Smooth muscle cell (in vitro differentiated cells): Measurements from ENCODE around the gene KRT82. TPM values are rescaled to one million over a fixed set of nuclear protein-coding genes. Genes with fewer than 3 reads are reported as not detected.

Experiments
- DNase-seq: peaks from one replicate; lab custom pipeline; 2025; ENCODE audit not compliant: unreplicated experiment; lab: John Stamatoyannopoulos, UW
- H2AFZ ChIP-seq: fragments of 200-600 bp; sonication (generic); 2 replicates; pipeline ENCODE4 v1.6.0; 2016; ENCODE audit warnings: antibody characterized with exemption, low read depth, mild to moderate bottlenecking
- H3F3A ChIP-seq: fragments of 200-600 bp; sonication (generic); 2 replicates; pipeline ENCODE4 v1.6.0; 2017; ENCODE audit warnings: antibody characterized with exemption, low read depth
- H3K27ac ChIP-seq: fragments of 200-600 bp; sonication (generic); 2 replicates; pipeline ENCODE4 v1.5.1; 2016; ENCODE audit warnings: low read depth, mild to moderate bottlenecking
- H3K27me3 ChIP-seq: fragments of 200-600 bp; sonication (generic); 2 replicates; pipeline ENCODE4 v1.6.1; 2016; ENCODE audit warnings: low read depth, mild to moderate bottlenecking
- H3K36me3 ChIP-seq: fragments of 200-600 bp; sonication (generic); 2 replicates; pipeline ENCODE4 v1.5.1; 2016; ENCODE audit warnings: low read depth
- H3K4me1 ChIP-seq: fragments of 200-600 bp; sonication (generic); 2 replicates; pipeline ENCODE4 v1.5.1; 2016; ENCODE audit warnings: low read depth
- H3K4me2 ChIP-seq: fragments of 200-600 bp; sonication (generic); 2 replicates; pipeline ENCODE4 v1.6.0; 2016; ENCODE audit warnings: mild to moderate bottlenecking
- H3K4me3 ChIP-seq: fragments of 200-600 bp; sonication (generic); 2 replicates; pipeline ENCODE4 v1.5.1; 2016; ENCODE audit warnings: mild to moderate bottlenecking
- H3K79me2 ChIP-seq: fragments of 200-600 bp; sonication (generic); 2 replicates; pipeline ENCODE4 v1.6.0; 2016; ENCODE audit warnings: low read depth, mild to moderate bottlenecking
- H3K9ac ChIP-seq: fragments of 200-600 bp; sonication (generic); 2 replicates; pipeline ENCODE4 v1.6.0; 2016; ENCODE audit warnings: low read depth
- H3K9me3 ChIP-seq: fragments of 200-600 bp; sonication (generic); replicated peaks from 2 replicates; pipeline ENCODE4 v1.5.1; 2016; ENCODE audit warnings: low read depth
- H4K20me1 ChIP-seq: fragments of 200-600 bp; sonication (generic); 2 replicates; pipeline ENCODE4 v1.6.0; 2016; ENCODE audit warnings: low read depth
- CTCF ChIP-seq: fragments of 200-600 bp; sonication (generic); IDR thresholded peaks from 2 replicates; pipeline ENCODE4 v1.5.1; 2017; ENCODE audit warnings: borderline replicate concordance, mild to moderate bottlenecking, antibody characterized with exemption; ENCODE audit not compliant: insufficient read depth, poor library complexity, severe bottlenecking
- WGBS: methylation state at CpG from one replicate; pipeline ENCODE4 v1.1.7; 2016; ENCODE audit warnings: low lambda C conversion rate; 5-methylcytosine and 5-hydroxymethylcytosine counted together
- polyA plus RNA-seq: library from polyadenylated mRNA; unstranded; fragments of >200 nt; fragmentation: Nextera tagmentation; extraction: Ambion mirVana; gene quantifications from 2 replicates; pipeline ENCODE4 v1.2.1, GENCODE V29; 2016
- total RNA-seq: library from RNA; depleted of rRNA; stranded (reverse); fragments of >200 nt; gene quantifications from 2 replicates; pipeline ENCODE4 v1.2.3, GENCODE V29; 2014

KRT82 gene
- not detected in 2 replicates for total RNA-seq
- 0.23 TPM in 1 of 2 replicates, not detected in the other for polyA plus RNA-seq

- no peak for DNase-seq
- 95% methylated on average over 14 of the region's 14 CpGs for WGBS
- H2AFZ ChIP-seq, result no peak within 1 kb of the TSS
These were observed at the start of gene KRT82 for GRCh38 chr12:52405922-52406385. TSS of gene KRT82 (minus strand) at chr12:52406335. CDS start at chr12:52406277, 58 bp downstream.

GRCh38 chr12:52455821-52456220 lies 49.7 kb upstream of the KRT82 start:
- Histone ChIP-seq H3F3A (no peaks in the 10 kb centered on the region), H3K4me3 (no peak overlapping the region), H3K9me3 (no peaks in the 10 kb centered on the region), H3K79me2 (no peaks in the 10 kb centered on the region), H3K27me3 (no peaks in the 10 kb centered on the region), H3K9ac (no peak overlapping the region), H3K4me2 (no peak overlapping the region), H2AFZ (no peak overlapping the region), H3K36me3 (no peaks in the 10 kb centered on the region), H3K4me1 (peaks cover 8% of the 10 kb centered on the region), H4K20me1 (no peaks in the 10 kb centered on the region), H3K27ac (no peak overlapping the region)
- TF ChIP-seq CTCF, result no peak
- DNase-seq, result no peak
- 83% methylated on average over 1 of the region's 1 CpG for WGBS

More at GRCh38 chr12:52405922-52406385, at the start of gene KRT82:
- no peaks in the 10 kb centered on the region for H3F3A ChIP-seq
- TF ChIP-seq CTCF, result no peak
- H3K9ac ChIP-seq, result no peak within 1 kb of the TSS
- no peaks in the 10 kb centered on the region for H4K20me1 ChIP-seq
- H3K36me3 ChIP-seq, result no peaks in the 10 kb centered on the region
- H3K9me3 ChIP-seq, result no peaks in the 10 kb centered on the region
- no peaks in the 10 kb centered on the region for H3K79me2 ChIP-seq
- H3K27me3 ChIP-seq, result no peaks in the 10 kb centered on the region
- H3K4me2 ChIP-seq, result no peak within 1 kb of the TSS
- H3K4me1 ChIP-seq, result no peaks in the 10 kb centered on the region
- H3K4me3 ChIP-seq, result no peak within 1 kb of the TSS
- H3K27ac ChIP-seq, result no peak within 1 kb of the TSS

DNA sequence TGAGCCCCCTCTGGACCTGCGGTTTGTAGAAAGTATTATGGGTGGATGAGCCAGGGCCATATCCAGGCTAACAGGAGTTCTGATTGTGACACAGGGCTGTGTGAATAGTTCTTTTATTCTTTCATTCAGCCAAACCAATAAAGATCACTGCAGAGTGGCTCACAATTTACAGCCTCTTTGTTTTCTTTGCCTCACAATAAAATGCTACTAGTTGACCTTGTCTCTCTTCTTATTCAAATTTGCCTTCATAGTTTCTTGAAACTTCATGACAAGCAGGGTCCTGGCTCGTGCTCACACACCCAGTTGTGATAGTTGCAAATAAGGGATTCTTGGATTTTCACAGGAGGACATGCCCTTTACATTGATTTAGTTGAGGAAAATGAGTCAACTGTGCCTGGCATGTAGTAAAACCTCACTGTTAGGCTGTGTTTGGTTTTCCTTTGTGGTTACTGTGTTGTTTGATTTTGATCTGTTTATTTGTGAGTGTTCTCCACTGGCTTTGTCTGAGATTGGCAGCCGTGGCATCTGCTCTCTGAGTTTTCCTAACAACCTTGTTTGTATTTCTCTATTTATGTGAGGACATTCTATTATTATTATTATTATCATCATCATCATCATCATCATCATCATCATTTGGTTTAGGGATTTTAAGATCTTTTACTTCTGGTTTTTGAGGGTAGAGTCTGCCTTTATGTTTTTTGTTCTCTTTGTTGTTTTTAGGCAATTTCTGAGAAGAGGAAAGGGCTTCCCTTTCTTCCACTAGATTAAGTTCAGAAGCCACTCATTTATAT lies 48.5 kb upstream of the KRT82 start:
- H2AFZ ChIP-seq, result no peak overlapping the region
- no peak for TF ChIP-seq CTCF
- H3K27ac ChIP-seq, result no peak overlapping the region
- H4K20me1 ChIP-seq, result no peaks in the 10 kb centered on the region
- H3F3A ChIP-seq, result no peaks in the 10 kb centered on the region
- H3K36me3 ChIP-seq, result no peaks in the 10 kb centered on the region
- no peak overlapping the region for H3K4me3 ChIP-seq
- WGBS, result 38% methylated on average over 3 of the region's 3 CpGs
- no peak for DNase-seq
- H3K9ac ChIP-seq, result no peak overlapping the region
- H3K79me2 ChIP-seq, result no peaks in the 10 kb centered on the region
- H3K9me3 ChIP-seq, result no peaks in the 10 kb centered on the region
- H3K4me2 ChIP-seq, result no peak overlapping the region
- H3K27me3 ChIP-seq, result peaks cover 4% of the 10 kb centered on the region
- peaks cover 8% of the 10 kb centered on the region for H3K4me1 ChIP-seq
